WTC11 (cell line): ENCODE data around the gene MTRF1. TPM values are rescaled to one million over a fixed set of nuclear protein-coding genes. Genes with fewer than 3 reads are reported as not detected.
A peak's percentile ranks its signal among the peaks of the same experiment; 100 is the strongest.

Source experiments
- ATAC-seq: fragments of 200-7000 bp; cut with Tn5 transposase; 2 replicates; pipeline ENCODE4 v1.10.0; 2021; ENCODE audit warnings: mild to moderate bottlenecking, moderate library complexity
- CTCF ChIA-PET: fragments of 300-600 bp; sonication (Branson Sonifier 250); formaldehyde crosslinking; loops from one replicate; lab custom pipeline; 2021; ENCODE audit warnings: antibody characterized with exemption; lab: Charles Lee
- POLR2A ChIA-PET: fragments of 350-600 bp; sonication (Branson Sonifier 250); formaldehyde crosslinking; loops from one replicate; lab custom pipeline; 2021; ENCODE audit warnings: antibody characterized with exemption; lab: Charles Lee
- DNase-seq: peaks from one replicate; pipeline ENCODE4 v3.0.0; 2021; ENCODE audit warnings: low spot score
- H3K27ac Mint-ChIP-seq: 2 replicates; pipeline ENCODE4 v1.8.0; 2021; ENCODE audit warnings: mixed read lengths
- H3K27me3 Mint-ChIP-seq: 2 replicates; pipeline ENCODE4 v1.8.0; 2021; ENCODE audit warnings: low read depth, mild to moderate bottlenecking, moderate library complexity, mixed read lengths
- H3K36me3 Mint-ChIP-seq: 2 replicates; pipeline ENCODE4 v1.8.0; 2021; ENCODE audit warnings: mixed read lengths
- H3K4me1 Mint-ChIP-seq: 2 replicates; pipeline ENCODE4 v1.8.0; 2022; ENCODE audit warnings: mixed read lengths
- H3K4me3 Mint-ChIP-seq: 2 replicates; pipeline ENCODE4 v1.8.0; 2021; ENCODE audit warnings: mild to moderate bottlenecking, moderate library complexity, mixed read lengths
- H3K9me3 Mint-ChIP-seq: 2 replicates; pipeline ENCODE4 v1.8.0; 2021; ENCODE audit warnings: mixed read lengths
- ATF1 ChIP-seq: sonication (generic); formaldehyde crosslinking; IDR thresholded peaks from 2 replicates; pipeline ENCODE4 v1.8.1; 2023; ENCODE audit warnings: mild to moderate bottlenecking, moderate library complexity, missing genetic modification reagents
- CREB1 ChIP-seq: sonication (generic); formaldehyde crosslinking; IDR thresholded peaks from 2 replicates; pipeline ENCODE4 v1.8.0; 2023; ENCODE audit warnings: mild to moderate bottlenecking, missing genetic modification reagents
- FOXP1 ChIP-seq: sonication (generic); formaldehyde crosslinking; IDR thresholded peaks from 2 replicates; pipeline ENCODE4 v1.8.0; 2022; ENCODE audit warnings: missing genetic modification reagents, mild to moderate bottlenecking, moderate library complexity, borderline replicate concordance
- IRF2 ChIP-seq: sonication (generic); formaldehyde crosslinking; IDR thresholded peaks from 2 replicates; pipeline ENCODE4 v1.8.0; 2022; ENCODE audit warnings: low read depth, missing genetic modification reagents, borderline replicate concordance
- JUN ChIP-seq: sonication (generic); formaldehyde crosslinking; IDR thresholded peaks from 2 replicates; pipeline ENCODE4 v1.8.0; 2023; ENCODE audit warnings: mild to moderate bottlenecking, missing genetic modification reagents
- MXD4 ChIP-seq: fragments of 250-450 bp; sonication (Bioruptor Pico); IDR thresholded peaks from 2 replicates; pipeline ENCODE4 v1.8.0; 2021; ENCODE audit warnings: mild to moderate bottlenecking, moderate library complexity, borderline replicate concordance
- NR3C1 ChIP-seq: sonication (generic); formaldehyde crosslinking; conservative IDR thresholded peaks from 2 replicates; pipeline ENCODE4 v1.8.1; 2023; ENCODE audit warnings: low read depth, mild to moderate bottlenecking, missing genetic modification reagents
- OVOL2 ChIP-seq: fragments of 250-450 bp; sonication (Bioruptor Pico); IDR thresholded peaks from 2 replicates; pipeline ENCODE4 v1.9.0; 2021; ENCODE audit warnings: mild to moderate bottlenecking, borderline replicate concordance
- ZBTB21 ChIP-seq: sonication (generic); formaldehyde crosslinking; IDR thresholded peaks from 2 replicates; pipeline ENCODE4 v1.8.1; 2023; ENCODE audit warnings: mild to moderate bottlenecking, missing genetic modification reagents, borderline replicate concordance
- ZNF121 ChIP-seq: sonication (generic); formaldehyde crosslinking; IDR thresholded peaks from 2 replicates; pipeline ENCODE4 v1.8.0; 2023; ENCODE audit warnings: missing genetic modification reagents
- ZNF232 ChIP-seq: sonication (generic); formaldehyde crosslinking; IDR thresholded peaks from 2 replicates; pipeline ENCODE4 v1.8.0; 2022; ENCODE audit warnings: mild to moderate bottlenecking, missing genetic modification reagents
- ZNF396 ChIP-seq: fragments of 250-450 bp; sonication (Bioruptor Pico); IDR thresholded peaks from 2 replicates; pipeline ENCODE4 v1.8.0; 2021; ENCODE audit warnings: mild to moderate bottlenecking, moderate library complexity, borderline replicate concordance
- total RNA-seq: library from RNA; stranded (reverse); gene quantifications from 3 replicates; pipeline ENCODE4 v1.2.3, GENCODE V29; 2021
- TF ChIP-seq, protein P1 (sequence below): sonication (generic); formaldehyde crosslinking; IDR thresholded peaks from 2 replicates; pipeline ENCODE4 v1.8.0; 2023; ENCODE audit warnings: missing genetic modification reagents, mild to moderate bottlenecking, borderline replicate concordance
- TF ChIP-seq, protein P2 (sequence below): fragments of 250-450 bp; sonication (Bioruptor Pico); IDR thresholded peaks from 2 replicates; pipeline ENCODE4 v2.1.2; 2022; ENCODE audit warnings: mild to moderate bottlenecking, moderate library complexity
- TF ChIP-seq, protein P3 (sequence below): sonication (generic); formaldehyde crosslinking; IDR thresholded peaks from 2 replicates; pipeline ENCODE4 v1.8.1; 2022; ENCODE audit warnings: low read depth, mild to moderate bottlenecking, moderate library complexity, missing genetic modification reagents, borderline replicate concordance
- TF ChIP-seq, protein P4 (sequence below): sonication (generic); formaldehyde crosslinking; IDR thresholded peaks from 2 replicates; pipeline ENCODE4 v1.8.0; 2022; ENCODE audit warnings: mild to moderate bottlenecking, missing genetic modification reagents
- TF ChIP-seq, protein P5 (sequence below): sonication (generic); formaldehyde crosslinking; IDR thresholded peaks from 2 replicates; pipeline ENCODE4 v1.8.0; 2022; ENCODE audit warnings: mild to moderate bottlenecking, missing genetic modification reagents

Gene MTRF1
- total RNA-seq, 1 experiment from 2014 or later, result 12.9 TPM

DNA sequence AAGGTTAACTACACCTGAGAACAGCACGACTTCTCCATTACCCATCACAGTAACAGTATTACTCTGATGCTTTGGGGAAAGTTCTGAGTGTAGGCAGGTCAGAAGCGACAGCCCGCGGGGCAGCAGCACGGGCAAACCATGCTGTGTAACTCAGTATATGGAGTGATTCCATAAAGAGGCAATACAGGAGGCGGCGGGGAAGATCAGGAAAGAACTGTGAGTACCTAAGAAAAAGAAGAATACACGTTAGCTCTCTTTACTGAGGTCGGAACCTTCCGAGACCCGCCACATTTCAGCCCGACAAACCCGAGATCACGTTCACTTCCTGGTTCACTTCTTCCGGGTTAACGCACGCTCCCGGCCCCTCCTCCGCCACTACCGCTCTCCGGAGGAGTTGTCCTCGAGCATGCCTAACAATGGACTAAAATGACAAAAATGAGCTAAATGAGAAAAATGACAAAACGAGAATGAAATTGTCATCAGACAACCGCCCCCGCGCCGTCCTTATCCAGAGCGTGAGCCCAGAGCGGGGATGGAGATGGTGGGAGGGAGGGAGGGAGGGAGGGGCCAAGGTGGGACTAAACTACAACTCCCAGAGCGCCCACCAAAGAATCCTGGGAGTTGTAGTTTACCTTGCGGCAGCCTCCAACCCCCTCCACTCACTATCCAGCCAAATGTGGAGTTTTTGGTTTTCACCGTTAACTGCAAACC, at the start of gene MTRF1 (continued):
- TF ChIP-seq, protein P1, sequence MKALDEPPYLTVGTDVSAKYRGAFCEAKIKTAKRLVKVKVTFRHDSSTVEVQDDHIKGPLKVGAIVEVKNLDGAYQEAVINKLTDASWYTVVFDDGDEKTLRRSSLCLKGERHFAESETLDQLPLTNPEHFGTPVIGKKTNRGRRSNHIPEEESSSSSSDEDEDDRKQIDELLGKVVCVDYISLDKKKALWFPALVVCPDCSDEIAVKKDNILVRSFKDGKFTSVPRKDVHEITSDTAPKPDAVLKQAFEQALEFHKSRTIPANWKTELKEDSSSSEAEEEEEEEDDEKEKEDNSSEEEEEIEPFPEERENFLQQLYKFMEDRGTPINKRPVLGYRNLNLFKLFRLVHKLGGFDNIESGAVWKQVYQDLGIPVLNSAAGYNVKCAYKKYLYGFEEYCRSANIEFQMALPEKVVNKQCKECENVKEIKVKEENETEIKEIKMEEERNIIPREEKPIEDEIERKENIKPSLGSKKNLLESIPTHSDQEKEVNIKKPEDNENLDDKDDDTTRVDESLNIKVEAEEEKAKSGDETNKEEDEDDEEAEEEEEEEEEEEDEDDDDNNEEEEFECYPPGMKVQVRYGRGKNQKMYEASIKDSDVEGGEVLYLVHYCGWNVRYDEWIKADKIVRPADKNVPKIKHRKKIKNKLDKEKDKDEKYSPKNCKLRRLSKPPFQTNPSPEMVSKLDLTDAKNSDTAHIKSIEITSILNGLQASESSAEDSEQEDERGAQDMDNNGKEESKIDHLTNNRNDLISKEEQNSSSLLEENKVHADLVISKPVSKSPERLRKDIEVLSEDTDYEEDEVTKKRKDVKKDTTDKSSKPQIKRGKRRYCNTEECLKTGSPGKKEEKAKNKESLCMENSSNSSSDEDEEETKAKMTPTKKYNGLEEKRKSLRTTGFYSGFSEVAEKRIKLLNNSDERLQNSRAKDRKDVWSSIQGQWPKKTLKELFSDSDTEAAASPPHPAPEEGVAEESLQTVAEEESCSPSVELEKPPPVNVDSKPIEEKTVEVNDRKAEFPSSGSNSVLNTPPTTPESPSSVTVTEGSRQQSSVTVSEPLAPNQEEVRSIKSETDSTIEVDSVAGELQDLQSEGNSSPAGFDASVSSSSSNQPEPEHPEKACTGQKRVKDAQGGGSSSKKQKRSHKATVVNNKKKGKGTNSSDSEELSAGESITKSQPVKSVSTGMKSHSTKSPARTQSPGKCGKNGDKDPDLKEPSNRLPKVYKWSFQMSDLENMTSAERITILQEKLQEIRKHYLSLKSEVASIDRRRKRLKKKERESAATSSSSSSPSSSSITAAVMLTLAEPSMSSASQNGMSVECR (CRISPR knock-in tag), result no peak
- TF ChIP-seq NR3C1 (no peak), OVOL2 (CRISPR knock-in tag) (no peak), ZNF121 (CRISPR knock-in tag) (no peak)
- TF ChIP-seq, protein P2, sequence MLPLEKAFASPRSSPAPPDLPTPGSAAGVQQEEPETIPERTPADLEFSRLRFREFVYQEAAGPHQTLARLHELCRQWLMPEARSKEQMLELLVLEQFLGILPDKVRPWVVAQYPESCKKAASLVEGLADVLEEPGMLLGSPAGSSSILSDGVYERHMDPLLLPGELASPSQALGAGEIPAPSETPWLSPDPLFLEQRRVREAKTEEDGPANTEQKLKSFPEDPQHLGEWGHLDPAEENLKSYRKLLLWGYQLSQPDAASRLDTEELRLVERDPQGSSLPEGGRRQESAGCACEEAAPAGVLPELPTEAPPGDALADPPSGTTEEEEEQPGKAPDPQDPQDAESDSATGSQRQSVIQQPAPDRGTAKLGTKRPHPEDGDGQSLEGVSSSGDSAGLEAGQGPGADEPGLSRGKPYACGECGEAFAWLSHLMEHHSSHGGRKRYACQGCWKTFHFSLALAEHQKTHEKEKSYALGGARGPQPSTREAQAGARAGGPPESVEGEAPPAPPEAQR, result no peak

DNA sequence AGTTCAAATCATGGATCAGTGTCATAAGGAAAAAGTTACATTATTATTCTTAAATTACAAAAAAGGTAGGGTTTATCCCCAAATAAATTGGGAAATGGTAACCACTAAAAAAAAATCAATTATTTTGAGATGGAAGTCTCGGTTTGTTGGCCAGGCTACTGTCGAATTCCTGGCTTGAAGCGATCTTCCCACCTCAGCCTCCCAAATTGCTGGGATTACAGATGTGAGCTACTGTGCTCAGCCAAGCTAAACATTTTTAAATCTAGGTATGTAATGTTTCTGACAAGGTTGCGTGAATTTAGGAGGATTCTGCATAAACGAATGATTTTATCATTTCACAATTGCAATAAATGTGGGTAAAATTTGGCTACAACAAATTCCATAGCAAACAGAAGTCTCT, 49.7 kb upstream of the MTRF1 start:
- CTCF ChIA-PET, result no interaction called here
- no peak for ATAC-seq
- POLR2A ChIA-PET, result no interaction called here
- H3K36me3 Mint-ChIP-seq, result peaks cover 11% of the 10 kb centered on the region; the same call in 1 of the 2 replicates
- no peak for DNase-seq
- peaks cover 45% of the 10 kb centered on the region for H3K4me1 Mint-ChIP-seq
- TF ChIP-seq FOXP1 (CRISPR knock-in tag) (no peak), ATF1 (CRISPR knock-in tag) (no peak), MXD4 (CRISPR knock-in tag) (no peak), CREB1 (no peak), ZBTB21 (CRISPR knock-in tag) (no peak), IRF2 (CRISPR knock-in tag) (no peak), ZNF396 (CRISPR knock-in tag) (no peak), JUN (CRISPR knock-in tag) (no peak), ZNF232 (no peak)
- TF ChIP-seq, protein P3, sequence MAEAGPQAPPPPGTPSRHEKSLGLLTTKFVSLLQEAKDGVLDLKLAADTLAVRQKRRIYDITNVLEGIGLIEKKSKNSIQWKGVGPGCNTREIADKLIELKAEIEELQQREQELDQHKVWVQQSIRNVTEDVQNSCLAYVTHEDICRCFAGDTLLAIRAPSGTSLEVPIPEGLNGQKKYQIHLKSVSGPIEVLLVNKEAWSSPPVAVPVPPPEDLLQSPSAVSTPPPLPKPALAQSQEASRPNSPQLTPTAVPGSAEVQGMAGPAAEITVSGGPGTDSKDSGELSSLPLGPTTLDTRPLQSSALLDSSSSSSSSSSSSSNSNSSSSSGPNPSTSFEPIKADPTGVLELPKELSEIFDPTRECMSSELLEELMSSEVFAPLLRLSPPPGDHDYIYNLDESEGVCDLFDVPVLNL (CRISPR knock-in tag), result no peak
- TF ChIP-seq, protein P4, sequence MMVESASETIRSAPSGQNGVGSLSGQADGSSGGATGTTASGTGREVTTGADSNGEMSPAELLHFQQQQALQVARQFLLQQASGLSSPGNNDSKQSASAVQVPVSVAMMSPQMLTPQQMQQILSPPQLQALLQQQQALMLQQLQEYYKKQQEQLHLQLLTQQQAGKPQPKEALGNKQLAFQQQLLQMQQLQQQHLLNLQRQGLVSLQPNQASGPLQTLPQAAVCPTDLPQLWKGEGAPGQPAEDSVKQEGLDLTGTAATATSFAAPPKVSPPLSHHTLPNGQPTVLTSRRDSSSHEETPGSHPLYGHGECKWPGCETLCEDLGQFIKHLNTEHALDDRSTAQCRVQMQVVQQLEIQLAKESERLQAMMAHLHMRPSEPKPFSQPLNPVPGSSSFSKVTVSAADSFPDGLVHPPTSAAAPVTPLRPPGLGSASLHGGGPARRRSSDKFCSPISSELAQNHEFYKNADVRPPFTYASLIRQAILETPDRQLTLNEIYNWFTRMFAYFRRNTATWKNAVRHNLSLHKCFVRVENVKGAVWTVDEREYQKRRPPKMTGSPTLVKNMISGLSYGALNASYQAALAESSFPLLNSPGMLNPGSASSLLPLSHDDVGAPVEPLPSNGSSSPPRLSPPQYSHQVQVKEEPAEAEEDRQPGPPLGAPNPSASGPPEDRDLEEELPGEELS (CRISPR knock-in tag), result no peak
- TF ChIP-seq, protein P5, sequence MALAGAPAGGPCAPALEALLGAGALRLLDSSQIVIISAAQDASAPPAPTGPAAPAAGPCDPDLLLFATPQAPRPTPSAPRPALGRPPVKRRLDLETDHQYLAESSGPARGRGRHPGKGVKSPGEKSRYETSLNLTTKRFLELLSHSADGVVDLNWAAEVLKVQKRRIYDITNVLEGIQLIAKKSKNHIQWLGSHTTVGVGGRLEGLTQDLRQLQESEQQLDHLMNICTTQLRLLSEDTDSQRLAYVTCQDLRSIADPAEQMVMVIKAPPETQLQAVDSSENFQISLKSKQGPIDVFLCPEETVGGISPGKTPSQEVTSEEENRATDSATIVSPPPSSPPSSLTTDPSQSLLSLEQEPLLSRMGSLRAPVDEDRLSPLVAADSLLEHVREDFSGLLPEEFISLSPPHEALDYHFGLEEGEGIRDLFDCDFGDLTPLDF (CRISPR knock-in tag), result no peak
- peak overlapping the region; percentile 96 for H3K4me3 Mint-ChIP-seq
- no peaks in the 10 kb centered on the region for H3K27me3 Mint-ChIP-seq
- no peak overlapping the region; the same call in 1 of the 2 replicates for H3K27ac Mint-ChIP-seq
- H3K9me3 Mint-ChIP-seq, result no peaks in the 10 kb centered on the region
